Brain microvascular endothelial cell (primary cell): ENCODE measurements around the gene KCNMA1.

Experiments used
- DNase-seq: peaks from one replicate; pipeline ENCODE4 v3.0.0-alpha.2; 2020
- H3K27ac ChIP-seq: fragments of 250-450 bp; sonication (Bioruptor Pico); 2 replicates; pipeline ENCODE4 v1.5.1; 2020; ENCODE audit warnings: mild to moderate bottlenecking, moderate library complexity
- H3K27me3 ChIP-seq: fragments of 250-450 bp; sonication (Bioruptor Pico); replicated peaks from 2 replicates; pipeline ENCODE4 v1.5.1; 2020; ENCODE audit warnings: mild to moderate bottlenecking
- H3K36me3 ChIP-seq: fragments of 250-450 bp; sonication (Bioruptor Pico); replicated peaks from 2 replicates; pipeline ENCODE4 v1.5.1; 2020; ENCODE audit warnings: mild to moderate bottlenecking
- H3K4me3 ChIP-seq: 2 replicates; pipeline ENCODE4 v1.5.1; 2011; ENCODE audit warnings: low read depth, mild to moderate bottlenecking, control low read depth, low read length, moderate library complexity
- in situ Hi-C: cut with HindIII; loops from 2 replicates; pipeline ENCODE4 v1.10.0; 2017; ENCODE audit warnings: low sequenced_read_pairs, low pct_ligation_motif_present
- TF ChIP-seq, protein P1 (sequence below): IDR thresholded peaks from 2 replicates; pipeline ENCODE4 v1.5.1; 2011; ENCODE audit warnings: low read depth, mild to moderate bottlenecking, moderate library complexity, low read length, control low read depth, inconsistent platforms; ENCODE audit errors: missing control alignments

KCNMA1 gene

DNA sequence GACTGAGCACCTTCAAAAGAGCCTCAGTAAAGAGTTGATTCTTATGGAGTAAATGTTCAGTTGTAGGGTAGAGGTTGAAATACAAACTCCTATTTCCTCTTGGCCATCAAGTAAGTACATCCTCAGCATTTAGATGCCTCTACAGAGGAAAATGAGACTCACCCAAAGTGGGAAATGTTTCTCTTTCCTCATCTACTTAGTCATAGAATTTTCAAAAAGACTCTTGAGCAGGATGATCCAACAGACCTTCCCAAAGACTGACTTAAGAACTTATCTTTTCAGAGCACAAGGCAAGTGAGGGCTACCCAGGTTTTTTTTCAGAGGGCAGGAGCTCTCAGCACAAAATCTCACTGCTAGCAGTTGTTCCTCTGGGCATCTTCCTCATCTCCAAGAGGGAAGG is 449.1 kb downstream of the KCNMA1 start:
- Histone ChIP-seq H3K36me3 (no peaks in the 10 kb centered on the region), H3K4me3 (no peak overlapping the region), H3K27me3 (no peaks in the 10 kb centered on the region), H3K27ac (no peak overlapping the region)
- no peak for DNase-seq
- in situ Hi-C loops: no loop called here
- TF ChIP-seq, protein P1, sequence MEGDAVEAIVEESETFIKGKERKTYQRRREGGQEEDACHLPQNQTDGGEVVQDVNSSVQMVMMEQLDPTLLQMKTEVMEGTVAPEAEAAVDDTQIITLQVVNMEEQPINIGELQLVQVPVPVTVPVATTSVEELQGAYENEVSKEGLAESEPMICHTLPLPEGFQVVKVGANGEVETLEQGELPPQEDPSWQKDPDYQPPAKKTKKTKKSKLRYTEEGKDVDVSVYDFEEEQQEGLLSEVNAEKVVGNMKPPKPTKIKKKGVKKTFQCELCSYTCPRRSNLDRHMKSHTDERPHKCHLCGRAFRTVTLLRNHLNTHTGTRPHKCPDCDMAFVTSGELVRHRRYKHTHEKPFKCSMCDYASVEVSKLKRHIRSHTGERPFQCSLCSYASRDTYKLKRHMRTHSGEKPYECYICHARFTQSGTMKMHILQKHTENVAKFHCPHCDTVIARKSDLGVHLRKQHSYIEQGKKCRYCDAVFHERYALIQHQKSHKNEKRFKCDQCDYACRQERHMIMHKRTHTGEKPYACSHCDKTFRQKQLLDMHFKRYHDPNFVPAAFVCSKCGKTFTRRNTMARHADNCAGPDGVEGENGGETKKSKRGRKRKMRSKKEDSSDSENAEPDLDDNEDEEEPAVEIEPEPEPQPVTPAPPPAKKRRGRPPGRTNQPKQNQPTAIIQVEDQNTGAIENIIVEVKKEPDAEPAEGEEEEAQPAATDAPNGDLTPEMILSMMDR: no peak

DNA sequence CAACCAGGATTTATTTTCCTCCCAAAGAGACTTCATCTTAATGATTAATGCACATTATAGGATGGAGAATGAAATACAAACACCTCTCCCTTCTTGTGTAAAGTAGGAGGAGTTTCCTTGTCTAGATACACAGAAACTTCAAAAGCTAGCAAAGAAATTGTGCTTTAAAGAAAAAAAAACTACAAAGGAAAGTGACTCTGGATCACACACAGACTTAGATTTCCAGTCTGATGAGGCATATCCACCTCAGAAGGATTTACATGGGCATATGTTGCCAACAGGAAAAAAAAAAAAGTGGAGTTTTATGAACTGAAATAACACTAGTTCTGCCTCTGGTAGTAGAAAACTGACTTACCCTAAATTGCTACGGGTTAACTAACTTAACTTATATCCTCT is 449.6 kb downstream of the KCNMA1 start:
- DNase-seq: no peak
- TF ChIP-seq, protein P1: no peak
- H3K36me3 ChIP-seq: no peaks in the 10 kb centered on the region
- H3K4me3 ChIP-seq: no peak overlapping the region
- no peak overlapping the region for H3K27ac ChIP-seq
- no peaks in the 10 kb centered on the region for H3K27me3 ChIP-seq
- in situ Hi-C loops: no loop called here

GRCh38 chr10:77187376-77187999 is 450.1 kb downstream of the KCNMA1 start:
- H3K27ac ChIP-seq: no peak overlapping the region
- no peaks in the 10 kb centered on the region for H3K27me3 ChIP-seq
- in situ Hi-C loops: no loop called here
- TF ChIP-seq, protein P1: no peak
- H3K36me3 ChIP-seq: no peaks in the 10 kb centered on the region
- H3K4me3 ChIP-seq: no peak overlapping the region
- DNase-seq: no peak

DNA sequence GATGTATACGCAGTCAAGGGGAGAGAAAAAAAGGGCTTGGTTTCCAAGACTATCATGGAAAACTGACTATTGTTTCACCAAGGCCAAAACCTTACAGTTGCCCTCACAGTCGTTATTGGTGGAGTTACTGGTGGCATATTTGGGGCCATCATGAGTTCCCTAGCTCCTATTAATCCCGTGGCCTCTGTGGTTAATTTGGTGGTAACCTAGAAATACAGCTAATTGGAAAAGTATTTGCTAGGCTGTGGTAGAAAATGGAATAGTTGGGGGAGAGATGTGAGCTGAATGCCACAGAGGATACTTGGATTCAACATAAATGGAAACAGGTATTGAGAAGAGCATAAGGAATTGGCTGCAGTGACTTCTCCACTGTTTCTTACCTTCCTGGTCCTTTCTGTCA is 450.7 kb downstream of the KCNMA1 start:
- TF ChIP-seq, protein P1: no peak
- Histone ChIP-seq H3K27ac (no peak overlapping the region), H3K36me3 (no peaks in the 10 kb centered on the region), H3K4me3 (no peak overlapping the region), H3K27me3 (no peaks in the 10 kb centered on the region)
- in situ Hi-C loops: no loop called here
- no peak for DNase-seq

DNA sequence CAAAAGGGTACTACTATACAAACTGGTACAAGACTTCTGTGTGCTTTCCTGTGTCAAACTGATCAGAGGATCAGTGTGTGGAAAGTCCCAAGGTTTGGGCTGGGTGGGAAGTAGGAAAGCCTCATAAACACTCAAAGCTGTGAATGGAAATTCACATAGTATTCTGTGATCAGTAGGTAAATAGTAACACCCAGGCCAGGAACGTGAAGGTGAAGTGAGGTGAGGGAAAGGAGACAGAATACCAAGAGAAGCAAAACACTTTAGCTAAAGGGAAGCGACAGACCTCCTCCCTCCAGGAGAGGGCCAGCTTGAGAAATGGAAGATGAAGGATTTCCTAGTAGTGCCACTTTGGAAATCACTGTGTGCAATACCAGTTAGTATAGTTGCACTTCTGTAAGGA is 451.9 kb downstream of the KCNMA1 start:
- in situ Hi-C loops: no loop called here
- TF ChIP-seq, protein P1: peak; percentile 18

GRCh38 chr10:77182803-77183202 is 454.8 kb downstream of the KCNMA1 start:
- DNase-seq: no peak
- Histone ChIP-seq H3K27me3 (no peaks in the 10 kb centered on the region), H3K4me3 (no peak overlapping the region), H3K36me3 (no peaks in the 10 kb centered on the region), H3K27ac (no peak overlapping the region)
- TF ChIP-seq, protein P1: no peak
- in situ Hi-C loops: no loop called here

More for the DNA sequence above, 451.9 kb downstream of the KCNMA1 start:
- Histone ChIP-seq H3K4me3 (no peak overlapping the region), H3K27ac (no peak overlapping the region), H3K36me3 (no peaks in the 10 kb centered on the region), H3K27me3 (no peaks in the 10 kb centered on the region)
- no peak for DNase-seq
